GM12874 (cell line): ENCODE measurements around the gene ZNF45.

ENCODE experiments used
- CTCF ChIP-seq: IDR thresholded peaks from 2 replicates; pipeline ENCODE4 v1.5.1; 2011; ENCODE audit warnings: low read depth, mild to moderate bottlenecking, control low read depth, low read length, moderate library complexity; ENCODE audit not compliant: insufficient read depth

Gene ZNF45

DNA sequence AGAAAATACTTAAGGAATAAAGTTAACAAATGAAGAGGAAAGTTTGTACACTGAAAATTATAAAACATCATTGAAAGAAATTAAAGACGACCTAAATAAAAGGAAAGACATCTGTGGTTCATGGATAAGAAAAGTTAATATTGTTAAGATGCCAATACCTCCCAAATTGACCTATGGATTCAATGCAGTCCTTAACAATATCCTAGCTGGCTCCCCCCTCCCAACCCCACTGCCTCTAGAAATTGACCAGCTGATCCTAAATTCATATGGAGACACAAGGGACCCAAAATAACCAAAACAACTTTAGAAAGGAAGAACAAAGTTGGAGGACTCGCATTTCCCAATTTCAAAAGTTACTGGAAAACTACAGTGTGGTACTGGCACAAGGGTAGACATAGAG, 28.3 kb downstream of the ZNF45 start:
- TF ChIP-seq CTCF: no peak

- no peak for TF ChIP-seq CTCF
Observed at GRCh38 chr19:43905897-43906296, 29.2 kb downstream of the ZNF45 start.

DNA sequence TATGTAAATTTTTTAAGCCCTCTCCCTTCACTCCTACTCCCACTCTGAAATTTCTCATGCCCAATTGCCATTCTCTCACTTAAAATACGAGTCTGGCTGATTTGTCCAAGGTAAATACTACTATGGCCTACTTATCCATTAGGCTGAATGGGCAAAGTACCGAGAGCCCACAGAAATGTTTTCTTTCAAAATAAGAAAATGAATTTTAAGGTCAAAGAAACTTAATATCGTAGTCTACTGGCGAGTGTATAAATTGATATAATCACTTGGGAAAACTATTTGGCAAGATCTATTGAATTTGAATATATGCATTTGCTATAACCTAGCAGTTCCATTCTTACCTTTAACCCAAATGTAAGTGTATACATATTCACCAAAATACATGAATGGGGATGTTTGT, 32.7 kb downstream of the ZNF45 start:
- TF ChIP-seq CTCF: no peak

DNA sequence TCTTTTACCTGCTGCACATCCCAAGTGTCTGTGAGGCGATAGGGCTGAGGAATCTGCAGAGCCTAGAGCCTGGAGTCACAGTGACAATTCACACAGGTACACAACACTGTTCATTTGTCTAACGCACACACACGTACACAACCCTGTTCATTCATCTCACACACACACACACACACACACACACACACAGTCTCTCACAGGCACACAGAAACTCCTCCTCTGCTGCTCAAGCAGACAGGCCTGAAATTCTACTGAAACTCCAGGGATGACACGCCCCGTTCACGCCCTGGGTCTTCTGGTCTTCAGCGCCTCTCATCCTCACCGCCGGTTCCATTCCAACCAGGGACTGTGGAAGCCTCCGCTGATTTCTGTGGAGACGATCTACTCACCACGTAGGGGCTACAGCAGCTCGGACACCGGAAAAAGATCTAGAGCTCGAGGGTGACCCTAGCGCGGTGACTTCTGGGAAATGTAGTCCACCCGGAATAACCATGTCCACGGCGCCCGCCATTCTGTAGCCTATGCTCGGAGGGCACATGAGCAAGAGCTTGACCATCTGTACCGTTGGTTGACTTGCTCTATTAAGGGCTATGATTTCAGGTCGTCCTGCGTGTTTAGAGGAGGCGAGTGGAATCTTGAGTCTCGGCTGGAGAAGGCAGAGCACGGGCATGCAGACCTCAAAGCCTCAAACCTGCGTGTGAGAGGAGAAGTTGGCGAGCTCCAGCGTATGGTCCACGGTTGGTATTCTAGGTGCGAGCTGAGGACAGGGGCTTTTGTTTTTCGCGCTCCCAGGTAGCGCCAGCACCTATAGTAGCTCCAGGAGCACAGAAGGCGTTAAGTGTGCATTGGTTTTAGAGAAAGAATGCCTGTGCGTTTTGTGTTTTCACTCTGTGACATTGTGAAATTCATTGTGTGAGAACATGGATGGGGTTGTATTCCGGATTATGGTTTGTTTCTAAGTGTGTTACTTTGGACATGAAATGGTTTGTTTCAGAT, 33.4 kb downstream of the ZNF45 start:
- TF ChIP-seq CTCF: no peak

GRCh38 chr19:43895727-43896308, 39.3 kb downstream of the ZNF45 start:
- no peak for TF ChIP-seq CTCF

- no peak for TF ChIP-seq CTCF
Observed at GRCh38 chr19:43883864-43884263, 51.2 kb downstream of the ZNF45 start, which contains the start of gene ZNF404. ZNF404 (minus strand) TSS chr19:43883964.

- no peak for TF ChIP-seq CTCF
Observed at GRCh38 chr19:43880483-43880882, 54.6 kb downstream of the ZNF45 start.
